Loucy (cell line): ENCODE data around the gene SLC30A7.
A peak's percentile ranks its signal among the peaks of the same experiment; 100 is the strongest.

ENCODE experiments used
- H2AFZ ChIP-seq: fragments of 200-600 bp; sonication (generic); 2 replicates; pipeline ENCODE4 v1.6.0; 2016; ENCODE audit warnings: antibody characterized with exemption, mild to moderate bottlenecking, low read length, moderate library complexity
- H3F3A ChIP-seq: fragments of 200-600 bp; 2 replicates; pipeline ENCODE4 v1.6.0; 2016; ENCODE audit warnings: antibody characterized with exemption, low read depth, mild to moderate bottlenecking
- H3K27me3 ChIP-seq: fragments of 200-600 bp; sonication (generic); 2 replicates; pipeline ENCODE4 v1.6.1; 2014; ENCODE audit warnings: low read length, mild to moderate bottlenecking; ENCODE audit not compliant: insufficient read depth, poor library complexity, severe bottlenecking
- H3K36me3 ChIP-seq: fragments of 200-600 bp; sonication (generic); 2 replicates; pipeline ENCODE4 v1.6.1; 2016; ENCODE audit warnings: low read length; ENCODE audit not compliant: insufficient read depth
- H3K4me1 ChIP-seq: fragments of 200-600 bp; sonication (generic); 2 replicates; pipeline ENCODE4 v1.5.1; 2014; ENCODE audit warnings: low read length, mild to moderate bottlenecking; ENCODE audit not compliant: insufficient read depth, poor library complexity, severe bottlenecking
- H3K4me2 ChIP-seq: fragments of 200-600 bp; sonication (generic); 2 replicates; pipeline ENCODE4 v1.6.0; 2014; ENCODE audit warnings: antibody characterized with exemption, low read length, low read depth, mild to moderate bottlenecking; ENCODE audit not compliant: poor library complexity, severe bottlenecking
- H3K4me3 ChIP-seq: fragments of 200-600 bp; sonication (generic); 2 replicates; pipeline ENCODE4 v1.5.1; 2014; ENCODE audit warnings: low read length, mild to moderate bottlenecking, mixed read lengths; ENCODE audit not compliant: poor library complexity, severe bottlenecking
- H3K79me2 ChIP-seq: fragments of 200-600 bp; sonication (generic); 2 replicates; pipeline ENCODE4 v1.6.1; 2014; ENCODE audit warnings: low read length; ENCODE audit not compliant: insufficient read depth
- H3K9ac ChIP-seq: fragments of 200-600 bp; sonication (generic); 2 replicates; pipeline ENCODE4 v1.6.0; 2014; ENCODE audit warnings: mild to moderate bottlenecking, low read depth, low read length, moderate library complexity; ENCODE audit not compliant: poor library complexity, severe bottlenecking
- H3K9me2 ChIP-seq: fragments of 200-600 bp; sonication (generic); replicated peaks from 2 replicates; pipeline ENCODE4 v1.6.1; 2016; ENCODE audit warnings: low read depth, low read length, mixed read lengths
- H3K9me3 ChIP-seq: fragments of 200-600 bp; sonication (generic); 2 replicates; pipeline ENCODE4 v1.6.1; 2014; ENCODE audit warnings: mild to moderate bottlenecking, antibody characterized with exemption, low read length, low read depth; ENCODE audit not compliant: insufficient read depth
- H4K20me1 ChIP-seq: fragments of 200-600 bp; sonication (generic); 2 replicates; pipeline ENCODE4 v1.6.0; 2014; ENCODE audit warnings: antibody characterized with exemption, low read length, mild to moderate bottlenecking; ENCODE audit not compliant: insufficient read depth, poor library complexity, severe bottlenecking
- EZH2phosphoT487 ChIP-seq: fragments of 200-600 bp; IDR thresholded peaks from 2 replicates; pipeline ENCODE4 v1.6.1; 2018; ENCODE audit warnings: antibody characterized with exemption, mild to moderate bottlenecking, moderate library complexity, borderline replicate concordance
- TF ChIP-seq, protein P1 (sequence below): fragments of 200-600 bp; sonication (generic); conservative IDR thresholded peaks from 2 replicates; pipeline ENCODE4 v1.5.1; 2014; ENCODE audit warnings: mild to moderate bottlenecking, antibody characterized with exemption, low read length

The SLC30A7 gene

DNA sequence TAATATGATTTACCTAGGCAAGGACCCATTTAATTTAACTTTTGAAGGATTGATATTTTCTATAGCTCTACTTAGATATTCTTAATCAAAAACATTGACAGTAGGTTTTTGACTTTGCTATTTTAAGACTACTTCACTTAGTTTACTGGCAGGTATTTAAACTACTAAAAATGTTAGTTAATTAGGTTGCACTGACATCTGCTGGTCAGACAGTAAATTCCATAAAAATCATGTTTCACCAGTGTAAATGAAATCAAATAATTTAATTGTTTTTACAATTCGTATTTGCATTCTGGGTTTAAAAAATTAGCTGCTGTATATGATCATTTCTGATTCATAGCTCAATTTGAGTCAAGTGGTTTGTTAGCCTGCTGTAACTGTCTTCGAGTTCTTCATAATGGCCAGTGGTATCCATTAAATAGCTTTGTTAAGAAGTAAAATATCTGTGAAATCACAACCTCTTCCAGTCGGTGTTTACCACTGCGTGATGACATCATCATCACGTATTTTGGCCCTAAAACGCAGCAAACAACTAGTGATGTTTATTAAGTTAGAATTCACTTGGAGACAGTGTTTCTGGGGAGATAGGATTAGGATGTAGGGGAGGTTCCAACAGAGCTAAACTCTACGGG lies 27.4 kb upstream of the SLC30A7 start:
- Histone ChIP-seq H3K4me1 (peaks cover 10% of the 10 kb centered on the region), H3K79me2 (no peaks in the 10 kb centered on the region), H3K9ac (no peak overlapping the region), H3K36me3 (no peaks in the 10 kb centered on the region), H3K9me2 (no peaks in the 10 kb centered on the region), H3K9me3 (no peaks in the 10 kb centered on the region), H3K27me3 (no peaks in the 10 kb centered on the region), H3K4me2 (no peak overlapping the region), H2AFZ (no peak overlapping the region), H3F3A (no peaks in the 10 kb centered on the region), H3K4me3 (no peak overlapping the region), H4K20me1 (no peaks in the 10 kb centered on the region)
- TF ChIP-seq, protein P1, sequence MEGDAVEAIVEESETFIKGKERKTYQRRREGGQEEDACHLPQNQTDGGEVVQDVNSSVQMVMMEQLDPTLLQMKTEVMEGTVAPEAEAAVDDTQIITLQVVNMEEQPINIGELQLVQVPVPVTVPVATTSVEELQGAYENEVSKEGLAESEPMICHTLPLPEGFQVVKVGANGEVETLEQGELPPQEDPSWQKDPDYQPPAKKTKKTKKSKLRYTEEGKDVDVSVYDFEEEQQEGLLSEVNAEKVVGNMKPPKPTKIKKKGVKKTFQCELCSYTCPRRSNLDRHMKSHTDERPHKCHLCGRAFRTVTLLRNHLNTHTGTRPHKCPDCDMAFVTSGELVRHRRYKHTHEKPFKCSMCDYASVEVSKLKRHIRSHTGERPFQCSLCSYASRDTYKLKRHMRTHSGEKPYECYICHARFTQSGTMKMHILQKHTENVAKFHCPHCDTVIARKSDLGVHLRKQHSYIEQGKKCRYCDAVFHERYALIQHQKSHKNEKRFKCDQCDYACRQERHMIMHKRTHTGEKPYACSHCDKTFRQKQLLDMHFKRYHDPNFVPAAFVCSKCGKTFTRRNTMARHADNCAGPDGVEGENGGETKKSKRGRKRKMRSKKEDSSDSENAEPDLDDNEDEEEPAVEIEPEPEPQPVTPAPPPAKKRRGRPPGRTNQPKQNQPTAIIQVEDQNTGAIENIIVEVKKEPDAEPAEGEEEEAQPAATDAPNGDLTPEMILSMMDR, result peak; percentile 78
- TF ChIP-seq EZH2phosphoT487, result no peak

DNA sequence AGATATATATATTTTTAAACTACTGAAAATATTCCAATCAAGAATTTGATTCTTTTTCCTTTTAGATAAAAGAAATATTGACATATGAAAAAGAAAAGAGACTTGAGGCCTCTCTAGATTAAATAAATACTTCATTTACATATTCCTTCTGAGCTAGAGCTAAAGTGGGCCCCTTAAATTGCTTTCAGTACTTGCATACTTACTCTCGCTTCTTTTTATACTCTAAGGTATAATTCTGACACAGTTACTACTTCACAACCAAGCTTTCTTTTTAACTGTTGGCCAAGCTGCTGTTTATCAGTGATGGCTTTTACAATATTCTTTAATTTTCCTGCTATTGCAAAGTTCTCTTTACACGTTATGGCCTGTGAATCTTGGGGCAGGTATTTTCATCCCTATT lies 25.9 kb upstream of the SLC30A7 start:
- H3K9ac ChIP-seq, result no peak overlapping the region

DNA sequence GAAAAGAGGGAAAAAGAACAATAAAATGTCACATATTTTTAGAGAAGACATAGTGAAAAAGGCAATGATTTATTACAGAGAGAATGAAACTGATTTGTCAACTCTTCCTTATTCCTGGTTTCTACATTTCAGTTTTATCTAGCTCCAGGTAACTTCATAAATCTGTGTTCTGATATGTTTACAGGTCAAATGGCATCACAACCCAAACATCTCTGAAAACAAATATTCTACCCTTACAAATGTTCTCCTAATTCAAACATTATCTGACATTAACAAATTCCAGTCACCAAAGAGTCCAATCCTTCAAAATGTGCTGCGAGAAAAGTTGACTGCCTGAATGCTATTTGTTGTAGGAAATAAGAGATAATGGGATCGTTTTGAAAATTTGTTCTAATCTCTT lies 21.5 kb upstream of the SLC30A7 start:
- no peaks in the 10 kb centered on the region for H3K9me3 ChIP-seq
- no peaks in the 10 kb centered on the region for H3K9me2 ChIP-seq
- H3K4me2 ChIP-seq, result no peak overlapping the region
- no peaks in the 10 kb centered on the region for H3K79me2 ChIP-seq
- H4K20me1 ChIP-seq, result no peaks in the 10 kb centered on the region
- no peak for TF ChIP-seq EZH2phosphoT487
- TF ChIP-seq, protein P1, result no peak
- no peak overlapping the region for H3K4me3 ChIP-seq
- no peak overlapping the region for H2AFZ ChIP-seq
- no peaks in the 10 kb centered on the region for H3F3A ChIP-seq
- H3K9ac ChIP-seq, result no peak overlapping the region
- H3K4me1 ChIP-seq, result peaks cover 10% of the 10 kb centered on the region
- no peaks in the 10 kb centered on the region for H3K36me3 ChIP-seq
- H3K27me3 ChIP-seq, result no peaks in the 10 kb centered on the region

More for the DNA sequence above, 25.9 kb upstream of the SLC30A7 start:
- no peaks in the 10 kb centered on the region for H3F3A ChIP-seq
- peaks cover 10% of the 10 kb centered on the region for H3K4me1 ChIP-seq
- no peak for TF ChIP-seq EZH2phosphoT487
- TF ChIP-seq, protein P1, result no peak
- no peak overlapping the region for H3K4me3 ChIP-seq
- H4K20me1 ChIP-seq, result no peaks in the 10 kb centered on the region
- H3K9me3 ChIP-seq, result no peaks in the 10 kb centered on the region
- H3K4me2 ChIP-seq, result no peak overlapping the region
- H2AFZ ChIP-seq, result no peak overlapping the region
- no peaks in the 10 kb centered on the region for H3K79me2 ChIP-seq
- H3K36me3 ChIP-seq, result no peaks in the 10 kb centered on the region
- H3K27me3 ChIP-seq, result no peaks in the 10 kb centered on the region
- no peaks in the 10 kb centered on the region for H3K9me2 ChIP-seq
